ENCODE data around the gene ANO9.

ANO9 gene

GRCh38 chr11:400241-400689 is 41.5 kb downstream of the ANO9 start:
- Histone ChIP-seq H3K36me3 (ENCODE audit: insufficient read depth, low read length) (no peaks in the 10 kb centered on the region), H3K4me3 (no peak overlapping the region), H3K9ac (ENCODE audit: insufficient read length) (no peak overlapping the region), H3K27ac (no peak overlapping the region), H3K9me3 (ENCODE audit: low read depth, low read length) (no peaks in the 10 kb centered on the region)
- TF ChIP-seq FOXP2 (optimal IDR thresholded peaks at IDR 0.05; ENCODE audit: control extremely low read depth, extremely low read length, insufficient read depth) (no peak), EZH2 (IDR thresholded peaks at IDR 0.05) (no peak), POLR2AphosphoS5 (IDR thresholded peaks at IDR 0.05; ENCODE audit: borderline replicate concordance, low read depth, low read length) (no peak)
- no peak for DNase-seq (ENCODE audit: low read depth, low spot score)

GRCh38 chr11:399731-400211 is 42.0 kb downstream of the ANO9 start:
- Histone ChIP-seq H3K36me3 (ENCODE audit: insufficient read depth, low read length) (no peaks in the 10 kb centered on the region), H3K4me3 (no peak overlapping the region), H3K27ac (no peak overlapping the region), H3K9ac (ENCODE audit: insufficient read length) (no peak overlapping the region), H3K9me3 (ENCODE audit: low read depth, low read length) (no peaks in the 10 kb centered on the region)
- no peak for DNase-seq (ENCODE audit: low read depth, low spot score)
- no peak for TF ChIP-seq POLR2AphosphoS5 (IDR thresholded peaks at IDR 0.05; ENCODE audit: borderline replicate concordance, low read depth, low read length)
- no peak for TF ChIP-seq FOXP2 (optimal IDR thresholded peaks at IDR 0.05; ENCODE audit: control extremely low read depth, extremely low read length, insufficient read depth)
- TF ChIP-seq EZH2 (IDR thresholded peaks at IDR 0.05) = no peak

- no peak overlapping the region for H3K4me3 ChIP-seq
- H3K9ac ChIP-seq (ENCODE audit: insufficient read length) = no peak overlapping the region
- no peak for DNase-seq (ENCODE audit: low read depth, low spot score)
- H3K27ac ChIP-seq = no peak overlapping the region
- H3K9me3 ChIP-seq (ENCODE audit: low read depth, low read length) = no peaks in the 10 kb centered on the region
- TF ChIP-seq POLR2AphosphoS5 (IDR thresholded peaks at IDR 0.05; ENCODE audit: borderline replicate concordance, low read depth, low read length) = no peak
- no peak for TF ChIP-seq FOXP2 (optimal IDR thresholded peaks at IDR 0.05; ENCODE audit: control extremely low read depth, extremely low read length, insufficient read depth)
- TF ChIP-seq EZH2 (IDR thresholded peaks at IDR 0.05) = no peak
- no peaks in the 10 kb centered on the region for H3K36me3 ChIP-seq (ENCODE audit: insufficient read depth, low read length)
Observed at GRCh38 chr11:398826-399225, 43.0 kb downstream of the ANO9 start.

- Histone ChIP-seq H3K9me3 (ENCODE audit: low read depth, low read length) (no peaks in the 10 kb centered on the region), H3K27ac (no peak overlapping the region), H3K36me3 (ENCODE audit: insufficient read depth, low read length) (no peaks in the 10 kb centered on the region), H3K9ac (ENCODE audit: insufficient read length) (no peak overlapping the region), H3K4me3 (no peak overlapping the region)
- TF ChIP-seq POLR2AphosphoS5 (IDR thresholded peaks at IDR 0.05; ENCODE audit: borderline replicate concordance, low read depth, low read length) (no peak), EZH2 (IDR thresholded peaks at IDR 0.05) (no peak), FOXP2 (optimal IDR thresholded peaks at IDR 0.05; ENCODE audit: control extremely low read depth, extremely low read length, insufficient read depth) (no peak)
- DNase-seq (ENCODE audit: low read depth, low spot score) = no peak
Observed at GRCh38 chr11:396948-397548, 44.8 kb downstream of the ANO9 start.

- H3K4me3 ChIP-seq = no peak overlapping the region
- DNase-seq (ENCODE audit: low read depth, low spot score) = no peak
- H3K9ac ChIP-seq (ENCODE audit: insufficient read length) = no peak overlapping the region
- no peak overlapping the region for H3K27ac ChIP-seq
- H3K36me3 ChIP-seq (ENCODE audit: insufficient read depth, low read length) = no peaks in the 10 kb centered on the region
- no peaks in the 10 kb centered on the region for H3K9me3 ChIP-seq (ENCODE audit: low read depth, low read length)
- TF ChIP-seq POLR2AphosphoS5 (IDR thresholded peaks at IDR 0.05; ENCODE audit: borderline replicate concordance, low read depth, low read length) (no peak), FOXP2 (optimal IDR thresholded peaks at IDR 0.05; ENCODE audit: control extremely low read depth, extremely low read length, insufficient read depth) (no peak), EZH2 (IDR thresholded peaks at IDR 0.05) (no peak)
Observed at GRCh38 chr11:396511-396947, 45.3 kb downstream of the ANO9 start.

GRCh38 chr11:395866-396265 is 45.9 kb downstream of the ANO9 start:
- Histone ChIP-seq H3K9ac (ENCODE audit: insufficient read length) (no peak overlapping the region), H3K27ac (no peak overlapping the region), H3K4me3 (no peak overlapping the region), H3K36me3 (ENCODE audit: insufficient read depth, low read length) (no peaks in the 10 kb centered on the region), H3K9me3 (ENCODE audit: low read depth, low read length) (no peaks in the 10 kb centered on the region)
- TF ChIP-seq FOXP2 (optimal IDR thresholded peaks at IDR 0.05; ENCODE audit: control extremely low read depth, extremely low read length, insufficient read depth) (no peak), EZH2 (IDR thresholded peaks at IDR 0.05) (no peak), POLR2AphosphoS5 (IDR thresholded peaks at IDR 0.05; ENCODE audit: borderline replicate concordance, low read depth, low read length) (no peak)
- DNase-seq (ENCODE audit: low read depth, low spot score) = no peak

- H3K9me3 ChIP-seq (ENCODE audit: low read depth, low read length) = no peaks in the 10 kb centered on the region
- H3K36me3 ChIP-seq (ENCODE audit: insufficient read depth, low read length) = no peaks in the 10 kb centered on the region
- H3K27ac ChIP-seq = no peak overlapping the region
- no peak overlapping the region for H3K9ac ChIP-seq (ENCODE audit: insufficient read length)
- no peak overlapping the region for H3K4me3 ChIP-seq
- no peak for DNase-seq (ENCODE audit: low read depth, low spot score)
- TF ChIP-seq EZH2 (IDR thresholded peaks at IDR 0.05) = no peak
- no peak for TF ChIP-seq POLR2AphosphoS5 (IDR thresholded peaks at IDR 0.05; ENCODE audit: borderline replicate concordance, low read depth, low read length)
- TF ChIP-seq FOXP2 (optimal IDR thresholded peaks at IDR 0.05; ENCODE audit: control extremely low read depth, extremely low read length, insufficient read depth) = no peak
Observed at GRCh38 chr11:394858-395655, 46.8 kb downstream of the ANO9 start.

- Histone ChIP-seq H3K36me3 (ENCODE audit: insufficient read depth, low read length) (no peaks in the 10 kb centered on the region), H3K4me3 (no peak within 1 kb of the TSS)
Observed at GRCh38 chr11:394034-394857, 47.6 kb downstream of the ANO9 start, which contains the start of gene PKP3. Gene PKP3 (plus strand): TSS chr11:394209. CDS start chr11:394293, 84 bp downstream.

More at GRCh38 chr11:394034-394857, 47.6 kb downstream of the ANO9 start, which contains the start of gene PKP3:
- TF ChIP-seq FOXP2 (optimal IDR thresholded peaks at IDR 0.05; ENCODE audit: control extremely low read depth, extremely low read length, insufficient read depth) = no peak
- TF ChIP-seq EZH2 (IDR thresholded peaks at IDR 0.05) = no peak
- no peak for TF ChIP-seq POLR2AphosphoS5 (IDR thresholded peaks at IDR 0.05; ENCODE audit: borderline replicate concordance, low read depth, low read length)
- no peaks in the 10 kb centered on the region for H3K9me3 ChIP-seq (ENCODE audit: low read depth, low read length)
- H3K9ac ChIP-seq (ENCODE audit: insufficient read length) = no peak within 1 kb of the TSS
- H3K27ac ChIP-seq = no peak within 1 kb of the TSS
- DNase-seq (ENCODE audit: low read depth, low spot score) = no peak

Measured in SK-N-MC (cell line).